Measurements from ENCODE around the gene TMEM196.

The TMEM196 gene

GRCh38 chr7:19772841-19773760 lies at the start of gene TMEM196:
Gene TMEM196, minus strand, starts transcription at chr7:19773617. Its CDS starts 921 bp downstream, at chr7:19772696.
- DNase-seq = no peak

GRCh38 chr7:19816128-19816527 lies 42.7 kb upstream of the TMEM196 start:
- DNase-seq = no peak

- no peak for DNase-seq
These were observed 42.1 kb upstream of the TMEM196 start for GRCh38 chr7:19815546-19815945.

- no peak for DNase-seq
These were observed 41.4 kb upstream of the TMEM196 start for GRCh38 chr7:19814776-19815175.

- DNase-seq = no peak
These were observed 38.0 kb upstream of the TMEM196 start for GRCh38 chr7:19811386-19811785.

- DNase-seq = no peak
These were observed 25.6 kb upstream of the TMEM196 start for GRCh38 chr7:19798986-19799385.

GRCh38 chr7:19783541-19783940 lies 10.1 kb upstream of the TMEM196 start:
- DNase-seq = no peak

GRCh38 chr7:19776981-19777380 lies 3.6 kb upstream of the TMEM196 start:
- DNase-seq = no peak

- peak; percentile 2 for DNase-seq
These were observed 2.2 kb upstream of the TMEM196 start for GRCh38 chr7:19775578-19775977.

GRCh38 chr7:19772306-19772705 lies 1.1 kb downstream of the TMEM196 start:
- no peak for DNase-seq

GRCh38 chr7:19762631-19763030 lies 10.8 kb downstream of the TMEM196 start:
- DNase-seq = no peak

- DNase-seq = peak; percentile 62
These were observed 18.8 kb downstream of the TMEM196 start for GRCh38 chr7:19754521-19755116.

GRCh38 chr7:19752020-19752419 lies 21.4 kb downstream of the TMEM196 start:
- DNase-seq = no peak

- DNase-seq = no peak
These were observed 23.8 kb downstream of the TMEM196 start for GRCh38 chr7:19749658-19750057.

GRCh38 chr7:19747740-19748339 lies 25.6 kb downstream of the TMEM196 start:
- peak; percentile 52 for DNase-seq

GRCh38 chr7:19744075-19744474 lies 29.3 kb downstream of the TMEM196 start:
- DNase-seq = no peak

- DNase-seq = no peak
These were observed 44.7 kb downstream of the TMEM196 start for GRCh38 chr7:19728716-19729115.

GRCh38 chr7:19725770-19726169 lies 47.6 kb downstream of the TMEM196 start:
- DNase-seq = no peak

- DNase-seq = no peak
These were observed 57.9 kb downstream of the TMEM196 start for GRCh38 chr7:19715499-19715898.

- peak; percentile 67 for DNase-seq
These were observed 59.7 kb downstream of the TMEM196 start for GRCh38 chr7:19713676-19714075.

- DNase-seq = no peak
These were observed 64.2 kb downstream of the TMEM196 start for GRCh38 chr7:19709249-19709578.

- peak; percentile 97 for DNase-seq
These were observed 64.8 kb downstream of the TMEM196 start, which contains the start of gene POLR1F for GRCh38 chr7:19708397-19709248. Gene POLR1F, minus strand, starts transcription at chr7:19709037. Its CDS starts 21 bp downstream, at chr7:19709016.

- no peak for DNase-seq
These were observed 66.2 kb downstream of the TMEM196 start for GRCh38 chr7:19707240-19707639.
